COLO829 (cell line): ENCODE results near the gene TTR.

Source experiments
- DNase-seq: peaks from one replicate; pipeline ENCODE4 v3.0.0; 2012; ENCODE audit warnings: low spot score

The TTR gene

DNA sequence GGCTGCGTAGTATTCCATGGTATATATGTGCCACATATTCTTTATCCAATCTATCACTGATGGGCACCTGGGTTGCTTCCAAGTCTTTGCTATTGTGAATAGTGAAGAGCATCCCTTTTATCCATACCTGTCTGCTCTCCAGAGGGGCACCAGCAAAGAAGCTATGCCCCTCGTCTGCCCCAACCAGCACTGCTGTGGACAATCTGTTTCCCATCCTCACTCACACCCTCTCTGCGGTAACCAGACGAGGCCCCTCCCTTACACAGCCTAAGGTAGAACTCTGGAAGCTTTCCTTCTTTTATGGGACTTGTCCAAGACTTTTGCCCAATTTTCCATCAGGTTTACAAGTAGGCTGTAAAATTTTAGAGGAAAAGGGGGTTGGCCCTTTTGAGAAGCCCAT lies 24.9 kb downstream of the TTR start:
- DNase-seq = no peak

GRCh38 chr18:31617031-31617717 lies 25.5 kb downstream of the TTR start:
- DNase-seq = no peak

DNA sequence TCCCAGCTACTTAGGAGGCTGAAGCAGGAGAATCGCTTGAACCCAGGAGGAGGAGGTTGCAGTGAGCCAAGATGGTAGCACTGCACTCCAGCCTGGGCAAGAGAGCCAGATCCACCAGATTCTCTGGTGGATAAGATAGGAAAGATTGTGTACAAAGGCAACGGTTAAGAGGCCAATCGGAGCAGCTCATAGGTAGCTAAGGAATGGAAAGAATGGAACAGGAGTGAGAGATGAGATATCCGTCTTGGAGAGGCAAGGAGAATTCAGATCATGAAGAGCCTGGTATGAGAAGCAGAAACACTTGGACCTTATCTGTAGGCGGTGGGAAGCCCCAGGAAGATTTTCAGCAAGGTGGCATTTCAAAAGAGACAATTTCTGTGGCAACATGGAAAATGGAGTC lies 27.1 kb downstream of the TTR start:
- DNase-seq = no peak

GRCh38 chr18:31619291-31619690 lies 27.6 kb downstream of the TTR start:
- DNase-seq = no peak

DNA sequence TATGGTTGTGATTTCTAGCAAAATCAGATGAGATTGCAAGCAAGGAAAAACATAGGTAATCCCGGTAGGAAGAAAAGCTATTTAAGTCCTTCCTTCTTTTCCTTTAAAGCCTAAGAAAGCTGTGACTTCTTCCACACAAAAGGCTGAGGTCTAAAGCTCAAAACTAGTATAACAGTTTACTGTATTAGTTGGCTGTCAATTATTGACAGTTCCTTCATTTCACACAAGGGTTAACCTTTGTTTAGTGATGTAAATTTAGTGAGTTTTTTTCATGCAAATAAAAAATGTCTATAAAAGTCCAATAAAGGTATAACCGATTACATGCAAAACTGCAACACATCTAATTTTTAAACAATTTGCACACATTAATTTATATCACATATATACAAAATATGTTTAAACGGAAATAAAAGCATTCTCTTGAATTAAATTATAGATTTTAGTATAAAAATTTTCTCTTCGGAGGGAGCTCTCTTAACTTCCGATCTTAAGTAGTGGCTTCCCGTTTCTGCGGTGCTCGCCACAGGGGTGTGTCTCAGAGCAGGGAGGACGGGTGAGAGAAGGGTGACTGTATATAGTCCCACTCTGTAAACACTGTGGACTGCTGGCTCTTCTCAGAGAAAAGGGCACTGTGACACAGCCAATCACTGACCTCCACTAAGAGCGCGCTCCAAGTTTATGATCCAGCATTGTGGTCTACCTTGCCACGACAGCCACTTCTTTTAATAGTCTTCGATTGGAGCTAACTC lies 33.4 kb downstream of the TTR start:
- no peak for DNase-seq

- no peak for DNase-seq
These were observed 34.7 kb downstream of the TTR start for GRCh38 chr18:31626409-31626808.

GRCh38 chr18:31630549-31630948 lies 38.9 kb downstream of the TTR start:
- DNase-seq = no peak

DNA sequence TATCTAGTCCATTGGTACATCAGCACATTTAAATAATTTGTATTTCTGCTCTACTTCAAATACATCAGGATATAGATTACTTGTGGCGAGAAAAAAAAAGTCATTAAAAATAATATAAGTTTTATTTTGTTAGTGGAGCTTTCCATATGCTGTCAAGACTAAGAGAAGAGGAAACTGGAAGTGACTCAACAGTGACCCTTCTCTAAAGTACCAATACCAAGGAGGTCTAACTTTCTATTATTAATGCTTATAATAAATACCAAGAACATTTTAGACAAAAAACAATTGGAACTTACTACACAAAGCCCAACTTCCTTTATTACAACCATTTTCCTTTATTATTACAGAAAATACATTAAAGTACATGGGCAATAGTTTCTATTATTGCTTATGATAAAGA lies 39.8 kb downstream of the TTR start:
- DNase-seq = no peak

DNA sequence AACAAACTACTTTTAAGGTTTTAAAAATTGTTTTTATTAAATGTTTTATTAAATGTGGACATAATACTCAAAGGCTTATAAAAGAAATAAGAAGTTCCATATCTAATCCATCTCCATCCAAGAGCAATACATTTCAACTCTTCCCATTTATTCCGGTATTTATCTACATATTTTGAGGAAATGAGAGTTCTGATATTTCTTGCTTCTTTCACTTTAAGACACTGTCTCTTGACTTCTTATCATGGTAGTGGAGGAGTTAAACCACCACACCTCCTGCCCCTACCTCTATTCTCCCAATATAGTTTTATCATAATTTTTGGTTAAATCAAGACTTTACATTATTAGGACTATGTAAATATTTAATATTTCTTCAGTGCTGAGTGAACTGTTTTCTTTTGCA lies 40.7 kb downstream of the TTR start:
- DNase-seq = no peak

GRCh38 chr18:31633392-31634330 lies 42.0 kb downstream of the TTR start:
- no peak for DNase-seq

DNA sequence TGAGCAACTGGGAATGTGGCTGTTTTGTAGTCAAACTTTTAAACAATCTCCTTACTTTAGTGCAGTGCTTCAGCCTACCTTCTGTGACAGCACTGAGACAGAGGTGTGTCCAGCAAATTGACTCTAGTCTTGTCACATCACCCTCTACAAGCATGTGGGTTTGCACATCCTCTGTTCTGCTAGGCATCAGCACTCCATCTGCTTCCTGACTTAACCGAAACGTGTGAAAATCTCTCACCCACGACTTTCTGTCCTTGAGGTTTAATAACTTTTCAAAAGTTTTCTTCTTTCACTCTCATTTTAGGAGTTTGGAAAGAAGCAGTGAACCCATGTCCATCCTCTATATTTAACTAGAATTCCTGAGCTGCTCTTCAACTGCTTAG lies 42.6 kb downstream of the TTR start:
- no peak for DNase-seq

DNA sequence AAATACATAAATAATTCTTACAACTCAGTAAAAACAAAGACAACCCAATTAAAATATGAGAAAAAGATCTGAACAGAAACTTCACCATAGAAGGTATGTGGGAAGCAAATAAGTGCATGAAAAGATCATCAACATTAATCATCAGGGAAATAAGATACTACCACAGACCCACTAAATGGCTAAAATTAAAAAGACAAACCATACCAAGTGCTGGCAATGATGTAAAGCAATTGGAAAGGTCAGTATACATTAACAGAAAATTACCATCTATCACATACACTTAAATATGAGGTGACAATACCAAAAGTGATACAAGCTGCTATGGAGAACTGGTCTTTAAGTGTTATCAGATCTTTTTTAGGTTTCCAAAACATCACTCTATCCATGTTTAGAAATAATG lies 44.7 kb downstream of the TTR start:
- no peak for DNase-seq

GRCh38 chr18:31637445-31637844 lies 45.8 kb downstream of the TTR start:
- DNase-seq = no peak

GRCh38 chr18:31643003-31643402 lies 51.3 kb downstream of the TTR start:
- DNase-seq = no peak

GRCh38 chr18:31645411-31645810 lies 53.7 kb downstream of the TTR start:
- DNase-seq = no peak

GRCh38 chr18:31646332-31647126 lies 54.9 kb downstream of the TTR start:
- peak; percentile 74 for DNase-seq

GRCh38 chr18:31647127-31647753 lies 55.6 kb downstream of the TTR start:
- DNase-seq = no peak
